GM18505 (cell line): Measurements from ENCODE around the gene KIF4A.
"Not testable (repeated sequence)": the region's sequence is repeated elsewhere in the genome, so short reads cannot be mapped to it uniquely, and the experiment has no call there.

Experiments
- ATAC-seq: cut with Tn5 transposase; IDR thresholded peaks from one replicate; pipeline ENCODE4 v1.9.1; 2021; ENCODE audit not compliant: unreplicated experiment
- POLR2A ChIP-seq: IDR thresholded peaks from 4 replicates; pipeline ENCODE4 v1.6.1; 2011; ENCODE audit warnings: borderline replicate concordance; ENCODE audit not compliant: insufficient read depth, insufficient read length; ENCODE audit errors: extremely low read depth

KIF4A gene

DNA sequence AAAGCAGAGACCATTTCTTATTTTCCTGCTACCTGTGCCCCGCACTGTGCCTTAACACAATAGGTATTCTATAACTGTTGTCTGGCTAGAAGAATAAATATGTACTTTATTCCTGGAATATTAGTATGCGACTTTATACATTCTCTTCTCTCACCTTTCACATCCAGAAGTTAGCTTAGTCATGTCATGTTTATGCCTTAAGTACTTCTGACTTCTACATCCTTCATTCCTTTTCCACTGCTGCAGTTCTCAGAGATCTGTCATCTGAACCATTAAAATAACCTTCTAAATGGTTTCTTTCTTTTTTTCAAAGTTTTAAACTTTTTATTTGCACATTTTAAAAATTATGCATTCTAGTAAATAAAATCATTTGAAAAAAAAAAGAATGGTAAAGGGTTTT is 34.4 kb downstream of the KIF4A start:
- no peak for ATAC-seq
- TF ChIP-seq POLR2A: no peak

DNA sequence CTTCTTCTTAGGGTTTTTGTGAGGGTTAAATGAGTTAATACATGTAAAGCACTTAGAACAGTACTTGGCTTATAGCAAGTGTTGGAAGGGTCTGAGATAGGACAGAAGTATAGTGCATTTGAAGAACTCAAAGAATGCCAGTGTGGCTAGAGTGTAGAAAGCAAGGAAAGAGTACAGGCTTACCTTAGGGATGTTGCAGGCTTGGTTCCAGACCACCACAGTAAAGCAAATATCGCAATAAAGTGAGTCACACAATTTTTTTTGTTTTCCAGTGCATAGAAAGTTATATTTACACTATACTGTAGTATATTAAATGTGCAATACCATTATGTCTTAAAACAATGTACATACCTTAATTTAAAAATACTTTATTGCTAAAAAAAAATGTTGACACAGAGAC is 41.3 kb downstream of the KIF4A start:
- no peak for TF ChIP-seq POLR2A
- no peak for ATAC-seq

DNA sequence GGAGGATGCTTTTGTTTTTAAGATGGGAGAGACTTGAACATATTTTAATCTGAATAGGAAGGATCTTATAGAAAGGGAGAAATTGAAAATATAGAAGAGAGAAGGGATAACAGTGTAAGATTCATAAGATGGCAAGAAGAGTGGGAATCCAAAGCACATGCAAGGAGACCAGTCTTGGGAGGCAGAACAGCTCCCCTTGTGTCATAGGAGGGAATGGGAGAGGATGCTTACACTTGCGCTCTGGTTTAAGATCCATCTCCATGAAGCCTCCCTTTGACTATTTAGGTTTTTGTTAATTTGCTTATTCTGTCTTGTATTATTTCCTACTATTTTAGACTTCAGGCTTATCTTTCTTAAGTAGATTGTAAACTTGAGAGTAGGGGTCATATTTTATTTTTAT is 42.7 kb downstream of the KIF4A start:
- ATAC-seq: no peak
- TF ChIP-seq POLR2A: no peak

DNA sequence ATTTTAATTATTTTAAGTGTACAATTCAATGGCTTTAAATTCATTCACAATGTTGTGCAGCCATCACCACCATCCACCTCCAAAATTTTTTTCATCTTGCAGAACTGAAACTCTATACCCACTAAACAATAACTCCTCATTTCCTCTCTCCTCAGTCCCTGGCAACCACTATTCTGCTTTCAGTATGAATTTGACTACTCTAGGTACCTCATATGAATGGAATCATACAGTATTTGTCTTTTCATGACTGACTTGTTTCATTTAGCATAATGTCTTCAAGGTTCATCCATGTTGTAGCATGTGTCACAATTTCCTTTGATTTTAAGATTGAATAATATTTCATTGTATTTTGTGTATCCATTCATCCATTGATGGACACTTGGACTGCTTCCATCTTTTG is 46.9 kb downstream of the KIF4A start:
- peak; percentile 100 for ATAC-seq
- TF ChIP-seq POLR2A: no peak

DNA sequence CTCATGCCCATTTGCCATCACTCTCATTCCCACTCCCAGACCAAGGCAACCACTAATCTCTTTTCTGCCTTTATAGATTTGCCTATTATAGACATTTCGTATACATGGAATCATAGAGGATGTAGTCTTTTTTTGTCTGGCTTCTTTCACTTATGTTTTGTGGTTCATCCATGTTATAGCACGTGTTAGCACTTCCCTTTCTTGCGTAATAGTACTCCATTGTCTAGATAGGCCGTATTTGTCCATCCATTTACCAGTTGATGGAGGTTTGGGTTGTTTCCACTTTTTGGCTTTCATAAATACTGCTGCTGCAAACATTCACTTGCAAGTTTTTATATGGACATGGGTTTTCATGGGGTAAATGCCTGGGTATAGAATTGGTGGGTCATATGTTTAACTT is 48.4 kb downstream of the KIF4A start:
- no peak for ATAC-seq
- no peak for TF ChIP-seq POLR2A

DNA sequence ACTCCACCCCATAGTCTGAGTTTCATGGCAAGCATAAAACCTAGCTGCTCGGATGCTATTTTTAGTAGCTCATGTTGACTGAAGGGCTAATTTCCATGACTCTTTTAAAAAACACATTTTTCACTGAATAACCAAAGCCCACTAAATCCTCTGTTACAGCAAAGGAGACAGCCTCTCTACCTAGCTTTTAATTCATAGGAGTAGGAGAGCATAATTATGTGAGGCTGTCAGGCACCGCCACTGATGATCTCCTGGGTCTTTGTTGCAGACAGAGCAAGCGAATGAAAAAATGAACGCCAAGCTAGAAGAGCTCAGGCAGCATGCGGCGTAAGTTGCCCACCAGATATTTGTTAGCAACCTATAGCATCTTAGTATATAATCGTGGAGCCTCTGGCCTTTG is 53.5 kb downstream of the KIF4A start:
- ATAC-seq: no peak
- no peak for TF ChIP-seq POLR2A

DNA sequence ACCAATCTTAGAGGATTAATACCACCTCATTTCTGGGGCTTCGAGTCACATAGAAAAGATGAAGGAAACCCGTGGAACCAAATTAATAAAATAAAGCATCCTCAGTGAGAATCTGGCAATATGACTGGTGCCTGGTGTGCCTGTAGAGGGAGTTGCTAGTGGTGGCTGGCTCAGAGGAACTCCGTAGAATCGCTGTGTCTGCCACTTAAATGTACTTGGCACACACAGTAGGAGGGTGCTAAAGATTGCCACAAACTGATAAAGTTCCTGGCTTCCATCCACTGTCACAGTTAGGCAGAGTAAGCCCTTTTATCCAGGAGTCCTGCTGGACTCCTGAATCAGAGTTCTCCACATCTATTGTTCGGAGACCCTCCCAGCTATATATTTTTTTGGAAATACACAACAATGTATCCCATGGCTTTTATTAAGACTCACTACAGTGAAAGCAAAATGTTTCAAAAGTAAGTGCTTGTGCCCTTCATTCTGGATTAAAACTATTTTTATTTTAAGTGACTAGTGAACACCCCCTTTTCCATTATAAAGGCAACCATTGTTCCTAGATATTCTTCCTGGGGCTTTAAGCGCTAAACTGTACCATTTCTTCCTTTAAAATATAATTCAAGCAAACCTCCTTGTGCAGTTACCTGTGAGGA is 56.6 kb downstream of the KIF4A start:
- ATAC-seq: no peak
- TF ChIP-seq POLR2A: no peak

DNA sequence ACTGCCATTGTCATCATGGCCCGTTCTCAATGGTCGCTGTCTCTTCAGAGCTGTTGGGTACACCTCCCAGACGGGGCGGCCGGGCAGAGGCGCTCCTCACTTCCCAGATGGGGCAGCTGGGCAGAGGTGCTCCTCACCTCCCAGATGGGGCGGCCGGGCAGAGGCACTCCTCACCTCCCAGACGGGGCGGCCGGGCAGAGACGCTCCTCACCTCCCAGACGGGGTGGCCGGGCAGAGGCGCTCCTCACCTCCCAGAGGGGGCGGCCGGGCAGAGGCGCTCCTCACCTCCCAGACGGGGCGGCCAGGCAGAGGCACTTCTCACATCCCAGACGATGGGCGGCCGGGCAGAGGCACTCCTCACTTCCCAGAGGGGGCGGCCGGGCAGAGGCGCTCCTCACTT is 58.9 kb downstream of the KIF4A start:
- ATAC-seq: not testable (repeated sequence)

DNA sequence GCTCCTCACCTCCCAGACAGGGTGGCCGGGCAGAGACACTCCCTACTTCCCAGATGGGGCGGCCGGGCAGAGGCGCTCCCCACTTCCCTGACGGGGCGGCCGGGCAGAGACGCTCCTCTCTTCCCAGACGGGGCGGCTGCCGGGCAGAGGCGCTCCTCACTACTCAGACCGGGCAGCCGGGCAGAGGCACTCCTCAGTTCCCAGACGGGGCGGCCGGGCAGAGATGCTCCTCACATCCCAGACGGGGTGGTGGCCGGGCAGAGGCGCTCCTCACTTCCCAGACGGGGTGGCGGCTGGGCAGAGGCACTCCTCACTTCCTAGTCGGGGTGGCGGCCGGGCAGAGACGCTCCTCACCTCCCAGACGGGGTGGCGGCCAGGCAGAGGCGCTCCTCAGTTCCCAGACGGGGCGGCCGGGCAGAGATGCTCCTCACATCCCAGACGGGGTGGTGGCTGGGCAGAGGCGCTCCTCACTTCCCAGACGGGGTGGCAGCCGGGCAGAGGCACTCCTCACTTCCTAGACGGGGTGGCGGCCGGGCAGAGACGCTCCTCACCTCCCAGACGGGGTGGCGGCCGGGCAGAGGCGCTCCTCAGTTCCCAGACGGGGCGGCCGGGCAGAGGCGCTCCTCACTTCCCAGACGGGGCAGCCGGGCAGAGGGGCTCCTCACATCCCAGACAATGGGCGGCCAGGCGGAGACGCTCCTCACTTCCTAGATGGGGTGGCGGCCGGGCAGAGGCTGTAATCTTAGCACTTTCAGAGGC is 59.6 kb downstream of the KIF4A start:
- not testable (repeated sequence) for ATAC-seq

DNA sequence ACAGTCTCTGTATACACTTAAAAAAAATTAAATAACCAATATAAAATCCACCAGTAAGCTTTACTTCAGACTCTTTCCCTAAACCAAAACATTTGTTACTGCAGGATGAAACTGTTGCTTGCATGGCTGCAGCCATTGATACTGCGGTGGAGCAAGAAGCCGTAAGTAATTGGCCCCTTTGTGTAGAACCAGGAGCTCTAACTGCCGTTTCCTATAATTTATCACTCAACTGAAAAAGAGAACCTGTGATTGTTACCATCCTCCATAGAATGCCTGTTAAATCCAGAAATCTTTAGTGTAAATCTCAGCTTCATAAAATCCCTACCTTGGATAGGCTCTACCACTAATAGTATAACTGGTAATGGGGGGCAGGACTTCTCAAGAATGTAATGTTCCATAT is 62.6 kb downstream of the KIF4A start:
- TF ChIP-seq POLR2A: no peak
- no peak for ATAC-seq

DNA sequence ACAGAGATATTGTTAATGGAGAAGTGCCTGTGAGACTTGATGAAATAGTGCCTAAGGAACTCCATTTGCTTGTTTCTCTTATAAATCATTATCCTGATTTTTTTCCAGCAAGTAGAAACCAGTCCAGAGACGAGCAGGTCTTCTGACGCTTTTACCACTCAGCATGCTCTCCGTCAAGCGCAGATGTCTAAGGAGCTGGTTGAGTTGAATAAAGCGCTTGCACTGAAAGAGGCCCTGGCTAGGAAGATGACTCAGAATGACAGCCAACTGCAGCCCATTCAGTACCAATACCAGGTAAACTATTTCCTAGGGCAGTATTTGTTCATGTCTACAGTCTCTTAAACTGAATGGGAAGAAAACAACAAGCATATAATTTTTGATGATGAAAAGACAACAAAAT is 63.6 kb downstream of the KIF4A start:
- ATAC-seq: no peak
- no peak for TF ChIP-seq POLR2A

DNA sequence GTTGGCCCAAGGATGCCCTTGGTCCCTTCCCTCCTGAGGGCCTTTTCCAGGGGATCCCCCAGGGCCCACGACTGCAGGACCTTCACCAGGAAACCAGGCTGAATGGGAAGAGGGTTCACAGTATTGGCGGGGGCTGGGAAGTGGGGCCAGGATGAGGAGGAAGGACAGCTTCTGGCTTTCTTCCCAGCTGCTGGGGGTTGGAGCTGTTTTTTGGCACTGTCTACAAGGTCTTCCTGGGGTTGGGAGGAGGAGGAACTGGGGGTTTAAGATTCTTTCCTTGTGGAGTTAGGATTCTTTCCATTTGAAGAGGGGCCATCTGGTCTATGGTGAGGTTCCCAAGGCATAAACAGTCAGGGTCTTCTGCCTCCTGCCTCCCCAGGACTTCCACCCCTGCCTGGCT is 64.8 kb downstream of the KIF4A start:
- no peak for TF ChIP-seq POLR2A
- ATAC-seq: no peak

DNA sequence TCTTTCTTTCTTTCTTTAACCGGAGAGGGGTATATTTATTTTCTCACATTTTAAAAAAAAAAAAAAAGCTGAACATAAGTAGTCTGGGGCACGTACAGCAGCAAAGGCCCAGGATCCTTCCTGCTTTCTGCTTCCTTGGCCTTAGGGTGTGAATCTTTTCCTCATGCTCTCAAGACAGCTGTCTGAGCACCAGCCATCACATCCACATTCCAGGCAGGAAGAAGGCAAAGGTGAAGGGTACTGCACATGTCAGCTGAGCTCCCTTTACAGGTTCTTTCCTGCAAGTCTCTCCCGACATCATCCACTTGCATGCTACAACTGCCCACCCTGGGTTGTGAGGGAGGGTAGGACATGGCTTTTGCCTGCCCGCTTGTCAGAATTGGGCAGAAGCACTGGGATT is 69.6 kb downstream of the KIF4A start:
- ATAC-seq: no peak
- TF ChIP-seq POLR2A: no peak

DNA sequence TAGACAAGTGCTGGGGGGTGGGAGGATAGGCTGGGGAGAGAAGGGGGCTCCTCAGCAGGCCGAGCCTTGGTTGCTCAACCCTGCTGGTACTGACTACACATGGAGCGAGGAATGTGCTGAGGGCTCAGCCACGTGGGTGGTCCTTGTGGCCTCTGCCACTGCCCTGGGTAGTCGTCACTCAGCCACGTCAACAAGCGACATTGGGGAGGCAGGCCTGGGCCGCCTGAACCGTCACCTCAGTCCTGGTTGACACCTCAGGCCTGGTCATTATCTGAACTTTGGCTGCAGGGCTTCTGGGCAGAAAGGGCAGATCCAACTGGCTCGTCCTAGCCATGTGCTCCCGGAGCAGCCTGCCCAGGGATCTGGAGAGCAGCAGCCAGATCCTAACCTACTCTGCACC is 70.5 kb downstream of the KIF4A start:
- TF ChIP-seq POLR2A: no peak
- no peak for ATAC-seq

DNA sequence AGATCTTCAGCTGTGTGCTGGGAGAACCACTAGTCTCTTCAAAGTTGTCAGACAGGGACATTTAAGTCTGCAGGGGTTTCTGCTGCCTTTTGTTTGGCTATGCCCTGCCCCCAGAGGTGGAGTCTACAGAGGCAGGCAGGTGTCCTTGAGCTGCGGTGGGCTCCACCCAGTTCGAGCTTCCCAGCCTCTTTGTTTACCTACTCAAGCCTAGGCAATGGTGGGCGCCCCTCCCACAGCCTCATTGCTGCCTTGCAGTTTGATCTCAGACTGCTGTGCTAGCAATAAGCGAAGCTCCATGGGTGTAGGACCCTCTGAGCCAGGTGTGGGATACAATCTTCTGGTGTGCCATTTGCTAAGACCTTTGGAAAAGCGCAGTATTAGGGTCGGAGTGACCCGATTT is 78.8 kb downstream of the KIF4A start:
- ATAC-seq: not testable (repeated sequence)

DNA sequence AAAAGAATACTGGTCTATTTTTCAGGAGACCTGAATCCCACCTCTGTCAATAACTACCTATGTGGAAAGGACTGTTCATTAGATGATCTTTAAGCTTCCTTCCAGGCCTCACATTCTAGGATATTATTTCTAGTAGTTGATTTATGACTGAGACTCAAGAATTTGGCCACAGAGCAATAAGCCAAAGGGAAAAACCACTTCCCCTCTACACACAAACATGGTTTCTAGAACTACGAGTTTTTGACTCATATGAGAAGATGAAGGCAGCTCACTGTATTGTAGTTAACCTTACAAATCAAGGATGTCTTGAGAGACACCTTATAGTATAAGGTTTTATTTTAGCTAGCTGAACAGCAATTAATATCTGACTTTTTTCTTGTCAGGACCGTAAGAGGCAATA is 96.3 kb downstream of the KIF4A start:
- no peak for ATAC-seq
- TF ChIP-seq POLR2A: no peak

DNA sequence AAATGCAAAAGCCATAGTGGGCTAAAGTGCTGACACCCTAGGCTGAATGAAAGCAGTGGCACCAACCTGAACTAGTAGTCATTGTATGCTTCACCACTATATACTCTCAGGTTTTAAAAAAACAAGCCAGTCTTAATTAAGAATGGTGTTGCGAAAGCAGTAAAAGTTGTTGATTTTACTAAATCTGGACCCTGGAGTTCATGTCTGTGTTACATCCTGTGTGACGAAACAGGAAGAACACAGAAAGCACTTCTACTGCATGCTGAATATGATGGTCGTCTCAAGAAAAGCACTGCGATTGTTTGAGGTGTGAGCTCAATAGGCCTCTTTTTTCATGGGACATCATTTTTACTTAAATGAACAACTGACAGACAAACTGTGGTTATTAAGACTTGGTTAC is 109.0 kb downstream of the KIF4A start:
- ATAC-seq: no peak
- no peak for TF ChIP-seq POLR2A

DNA sequence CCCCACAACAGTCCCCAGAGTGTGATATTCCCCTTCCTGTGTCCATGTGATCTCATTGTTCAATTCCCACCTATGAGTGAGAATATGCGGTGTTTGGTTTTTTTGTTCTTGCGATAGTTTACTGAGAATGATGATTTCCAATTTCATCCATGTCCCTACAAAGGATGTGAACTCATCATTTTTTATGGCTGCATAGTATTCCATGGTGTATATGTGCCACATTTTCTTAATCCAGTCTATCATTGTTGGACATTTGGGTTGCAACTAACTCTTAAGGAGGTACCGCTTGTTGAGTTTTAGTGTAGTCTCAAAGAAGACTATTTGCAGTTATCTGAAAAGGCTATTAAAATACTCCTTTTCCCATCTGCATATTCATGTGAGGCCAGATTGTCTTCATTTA is 110.3 kb downstream of the KIF4A start:
- ATAC-seq: not testable (repeated sequence)
